HEK293T (cell line): Measurements from ENCODE around the gene ANKRD63.

Experiments
- ELF4 ChIP-seq: fragments of 450-650 bp; IDR thresholded peaks from 2 replicates; pipeline ENCODE4 v1.6.1; 2017; ENCODE audit warnings: antibody characterized with exemption
- HDGF ChIP-seq: fragments of 450-650 bp; IDR thresholded peaks from 2 replicates; pipeline ENCODE4 v1.6.1; 2017; ENCODE audit warnings: antibody characterized with exemption, borderline replicate concordance

GRCh38 chr15:40330368-40330836, 47.5 kb upstream of the ANKRD63 start:
- TF ChIP-seq HDGF, result no peak
- TF ChIP-seq ELF4, result no peak
